Fibroblast of upper back skin (primary cell): ENCODE results near the gene PPP1R12C.

ENCODE experiments used
- DNase-seq: peaks from one replicate; pipeline ENCODE4 v3.0.0-alpha.2; 2013

PPP1R12C gene

GRCh38 chr19:55041627-55042343 is 75.7 kb downstream of the PPP1R12C start:
- no peak for DNase-seq

- DNase-seq, result no peak
Observed at GRCh38 chr19:55041244-55041626, 76.2 kb downstream of the PPP1R12C start.
